ENCODE data around the gene ZHX3.

DNA sequence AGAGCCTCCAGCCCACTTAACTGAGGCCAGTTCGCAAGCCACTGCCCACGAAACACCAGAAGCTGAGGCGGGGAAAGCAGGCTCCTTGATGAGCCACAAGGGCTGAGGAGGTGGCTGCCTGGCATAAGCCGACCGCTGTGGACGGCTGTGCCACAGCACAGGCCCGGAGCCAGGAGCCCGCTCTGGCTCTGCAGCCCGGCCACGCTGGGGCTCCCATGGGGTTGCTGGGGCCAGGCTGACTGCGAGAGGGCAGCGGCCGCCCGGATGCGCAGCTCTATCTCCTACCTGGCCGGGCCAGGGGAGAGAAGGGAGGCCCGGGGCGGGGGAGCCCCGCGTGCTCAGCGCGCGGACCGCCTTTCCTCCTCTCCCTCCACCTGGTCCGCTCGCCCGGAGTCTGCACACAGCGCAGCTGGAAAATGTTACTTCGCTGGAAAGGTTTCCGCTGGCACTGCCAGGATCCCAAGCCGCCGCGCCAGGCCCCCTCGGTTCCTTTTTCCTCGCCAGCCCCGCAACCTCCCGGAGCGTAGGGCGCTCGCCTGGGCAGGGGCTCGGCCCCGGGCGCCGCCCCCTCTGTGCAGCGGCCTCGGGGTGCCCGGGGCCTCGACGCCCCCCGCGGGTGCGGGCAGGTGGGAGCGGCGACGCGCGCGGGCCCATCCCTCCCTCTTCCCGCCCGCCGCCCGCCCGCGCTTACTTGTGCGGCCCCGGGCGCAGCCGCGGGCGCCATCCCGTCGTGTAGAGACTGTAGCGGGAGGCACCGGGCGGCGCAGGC lies 48.4 kb upstream of the ZHX3 start:
- no peak for TF ChIP-seq CTCF (IDR thresholded peaks at IDR 0.05; ENCODE audit: low read depth, low read length)
- no peak for TF ChIP-seq POLR2A (IDR thresholded peaks at IDR 0.05; ENCODE audit: extremely low read depth, insufficient read length)
- TF ChIP-seq, protein P1, sequence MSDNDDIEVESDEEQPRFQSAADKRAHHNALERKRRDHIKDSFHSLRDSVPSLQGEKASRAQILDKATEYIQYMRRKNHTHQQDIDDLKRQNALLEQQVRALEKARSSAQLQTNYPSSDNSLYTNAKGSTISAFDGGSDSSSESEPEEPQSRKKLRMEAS (IDR thresholded peaks at IDR 0.05; ENCODE audit: low read depth, low read length), result no peak
- TF ChIP-seq MYC (IDR thresholded peaks at IDR 0.05; ENCODE audit: low read depth, low read length), result no peak
